Retinal pigment epithelial cell (primary cell): ENCODE data around the gene RGCC.

Experiments used
- DNase-seq: peaks from one replicate; pipeline ENCODE4 v3.0.0-alpha.2; 2010; ENCODE audit warnings: low read depth
- H3K4me3 ChIP-seq: 2 replicates; pipeline ENCODE4 v1.5.1; 2011; ENCODE audit warnings: mild to moderate bottlenecking, low read length, control low read depth, moderate library complexity
- CTCF ChIP-seq: conservative IDR thresholded peaks from 2 replicates; pipeline ENCODE4 v1.5.1; 2011; ENCODE audit warnings: low read depth, low read length, control low read depth, inconsistent platforms

RGCC gene

GRCh38 chr13:41460074-41460465 is 2.7 kb downstream of the RGCC start:
- no peak for TF ChIP-seq CTCF
- DNase-seq, result no peak
- no peak overlapping the region for H3K4me3 ChIP-seq

GRCh38 chr13:41460930-41461329 is 3.6 kb downstream of the RGCC start:
- TF ChIP-seq CTCF, result no peak
- no peak overlapping the region for H3K4me3 ChIP-seq
- no peak for DNase-seq

GRCh38 chr13:41461527-41462139 is 4.3 kb downstream of the RGCC start:
- no peak for DNase-seq
- TF ChIP-seq CTCF, result no peak
- H3K4me3 ChIP-seq, result no peak overlapping the region

- H3K4me3 ChIP-seq, result no peak overlapping the region
- DNase-seq, result no peak
- no peak for TF ChIP-seq CTCF
These were observed 5.1 kb downstream of the RGCC start for GRCh38 chr13:41462427-41462826.

GRCh38 chr13:41463838-41464602 is 6.7 kb downstream of the RGCC start:
- no peak for TF ChIP-seq CTCF
- DNase-seq, result no peak
- H3K4me3 ChIP-seq, result no peak overlapping the region

- DNase-seq, result no peak
- no peak for TF ChIP-seq CTCF
- H3K4me3 ChIP-seq, result no peak overlapping the region
These were observed 8.0 kb downstream of the RGCC start for GRCh38 chr13:41465241-41465847.

- no peak overlapping the region for H3K4me3 ChIP-seq
- TF ChIP-seq CTCF, result no peak
- no peak for DNase-seq
These were observed 8.6 kb downstream of the RGCC start for GRCh38 chr13:41465898-41466320.
